ENCODE results near the gene ADARB1.

GRCh38 chr21:45143855-45144254 lies 69.5 kb downstream of the ADARB1 start:
- TF ChIP-seq, protein P1, sequence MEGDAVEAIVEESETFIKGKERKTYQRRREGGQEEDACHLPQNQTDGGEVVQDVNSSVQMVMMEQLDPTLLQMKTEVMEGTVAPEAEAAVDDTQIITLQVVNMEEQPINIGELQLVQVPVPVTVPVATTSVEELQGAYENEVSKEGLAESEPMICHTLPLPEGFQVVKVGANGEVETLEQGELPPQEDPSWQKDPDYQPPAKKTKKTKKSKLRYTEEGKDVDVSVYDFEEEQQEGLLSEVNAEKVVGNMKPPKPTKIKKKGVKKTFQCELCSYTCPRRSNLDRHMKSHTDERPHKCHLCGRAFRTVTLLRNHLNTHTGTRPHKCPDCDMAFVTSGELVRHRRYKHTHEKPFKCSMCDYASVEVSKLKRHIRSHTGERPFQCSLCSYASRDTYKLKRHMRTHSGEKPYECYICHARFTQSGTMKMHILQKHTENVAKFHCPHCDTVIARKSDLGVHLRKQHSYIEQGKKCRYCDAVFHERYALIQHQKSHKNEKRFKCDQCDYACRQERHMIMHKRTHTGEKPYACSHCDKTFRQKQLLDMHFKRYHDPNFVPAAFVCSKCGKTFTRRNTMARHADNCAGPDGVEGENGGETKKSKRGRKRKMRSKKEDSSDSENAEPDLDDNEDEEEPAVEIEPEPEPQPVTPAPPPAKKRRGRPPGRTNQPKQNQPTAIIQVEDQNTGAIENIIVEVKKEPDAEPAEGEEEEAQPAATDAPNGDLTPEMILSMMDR (IDR thresholded peaks at IDR 0.05; ENCODE audit: poor library complexity), result no peak
- TF ChIP-seq EZH2 (IDR thresholded peaks at IDR 0.05; ENCODE audit: borderline replicate concordance), result no peak
- TF ChIP-seq EZH2phosphoT487 (IDR thresholded peaks at IDR 0.05; ENCODE audit: low read depth, severe bottlenecking, unreplicated experiment), result no peak
